H9 (cell line): ENCODE data around the gene MRPS16. TPM values are rescaled to one million over a fixed set of nuclear protein-coding genes. Genes with fewer than 3 reads are reported as not detected.

Source experiments
- DNase-seq: peaks from one replicate; pipeline ENCODE4 v3.0.0-alpha.2; 2017
- H2AFZ ChIP-seq: one replicate; pipeline ENCODE4 v1.6.1; 2013; ENCODE audit warnings: mild to moderate bottlenecking, low read length, control low read depth, moderate library complexity
- H2AK5ac ChIP-seq: 2 replicates; pipeline ENCODE4 v1.6.1; 2013; ENCODE audit warnings: low read length, control low read depth, mixed read lengths; ENCODE audit not compliant: insufficient read length
- H2BK120ac ChIP-seq: one replicate; pipeline ENCODE4 v1.6.1; 2013; ENCODE audit warnings: low read depth, mild to moderate bottlenecking, low read length, control low read depth, inconsistent platforms; ENCODE audit not compliant: poor library complexity, severe bottlenecking
- H2BK12ac ChIP-seq: 2 replicates; pipeline ENCODE4 v1.6.1; 2013; ENCODE audit warnings: low read length, control low read depth, mixed read lengths, low read depth; ENCODE audit not compliant: insufficient read length
- H2BK15ac ChIP-seq: 2 replicates; pipeline ENCODE4 v1.6.1; 2013; ENCODE audit warnings: low read depth, low read length, control low read depth
- H2BK20ac ChIP-seq: one replicate; pipeline ENCODE4 v1.6.1; 2013; ENCODE audit warnings: low read depth, mild to moderate bottlenecking, low read length, control low read depth, inconsistent platforms; ENCODE audit not compliant: poor library complexity, severe bottlenecking
- H2BK5ac ChIP-seq: 2 replicates; pipeline ENCODE4 v1.6.1; 2013; ENCODE audit warnings: low read length, control low read depth, mixed read lengths; ENCODE audit not compliant: insufficient read length
- H3K14ac ChIP-seq: 2 replicates; pipeline ENCODE4 v1.6.1; 2013; ENCODE audit warnings: low read length, control low read depth; ENCODE audit not compliant: insufficient read depth
- H3K18ac ChIP-seq: 2 replicates; pipeline ENCODE4 v1.6.1; 2013; ENCODE audit warnings: low read depth, mild to moderate bottlenecking, mixed read lengths, low read length, control low read depth; ENCODE audit not compliant: insufficient read length
- H3K23ac ChIP-seq: 2 replicates; pipeline ENCODE4 v1.6.1; 2013; ENCODE audit warnings: low read length, control low read depth, mixed read lengths, low read depth; ENCODE audit not compliant: insufficient read length
- H3K23me2 ChIP-seq: 2 replicates; pipeline ENCODE4 v1.6.1; 2013; ENCODE audit warnings: low read depth, mild to moderate bottlenecking, mixed read lengths, low read length, control low read depth; ENCODE audit not compliant: insufficient read length, poor library complexity, severe bottlenecking
- H3K27ac ChIP-seq: 2 replicates; pipeline ENCODE4 v1.5.1; 2013; ENCODE audit warnings: low read length, control low read depth, mixed read lengths, low read depth; ENCODE audit not compliant: insufficient read length
- H3K27me3 ChIP-seq: 2 replicates; pipeline ENCODE4 v1.6.1; 2013; ENCODE audit warnings: low read length, control low read depth, inconsistent platforms; ENCODE audit not compliant: insufficient read depth
- H3K4ac ChIP-seq: 2 replicates; pipeline ENCODE4 v1.6.1; 2013; ENCODE audit warnings: low read depth, mild to moderate bottlenecking, control low read depth, inconsistent platforms, low read length, moderate library complexity
- H3K4me1 ChIP-seq: 2 replicates; pipeline ENCODE4 v1.6.1; 2013; ENCODE audit warnings: low read length, control low read depth, inconsistent platforms; ENCODE audit not compliant: insufficient read depth
- H3K4me2 ChIP-seq: 2 replicates; pipeline ENCODE4 v1.6.1; 2013; ENCODE audit warnings: low read length, control low read depth, mixed read lengths; ENCODE audit not compliant: insufficient read length, insufficient read depth
- H3K56ac ChIP-seq: 2 replicates; pipeline ENCODE4 v1.6.1; 2013; ENCODE audit warnings: low read depth, mild to moderate bottlenecking, mixed read lengths, low read length, control low read depth; ENCODE audit not compliant: insufficient read length
- H3K79me1 ChIP-seq: 2 replicates; pipeline ENCODE4 v1.6.1; 2013; ENCODE audit warnings: low read depth, mild to moderate bottlenecking, moderate library complexity, low read length, control low read depth, inconsistent platforms; ENCODE audit not compliant: insufficient read depth, poor library complexity, severe bottlenecking
- H3K79me2 ChIP-seq: 2 replicates; pipeline ENCODE4 v1.6.1; 2013; ENCODE audit warnings: low read length, control low read depth, inconsistent platforms; ENCODE audit not compliant: insufficient read depth
- H3K9ac ChIP-seq: 2 replicates; pipeline ENCODE4 v1.6.1; 2013; ENCODE audit warnings: low read length, control low read depth, mixed read lengths; ENCODE audit not compliant: insufficient read length; ENCODE audit errors: extremely low read depth
- H3K9me3 ChIP-seq: one replicate; pipeline ENCODE4 v1.6.1; 2013; ENCODE audit warnings: low read depth, low read length, inconsistent platforms; ENCODE audit not compliant: control insufficient read depth
- H3T11ph ChIP-seq: one replicate; pipeline ENCODE4 v1.6.1; 2013; ENCODE audit warnings: mild to moderate bottlenecking, low read length, control low read depth, inconsistent platforms
- H4K20me1 ChIP-seq: one replicate; pipeline ENCODE4 v1.6.1; 2013; ENCODE audit not compliant: control insufficient read depth, insufficient read length, insufficient read depth
- H4K5ac ChIP-seq: 2 replicates; pipeline ENCODE4 v1.6.1; 2013; ENCODE audit warnings: low read depth, mild to moderate bottlenecking, mixed read lengths, low read length, control low read depth; ENCODE audit not compliant: insufficient read length
- H4K8ac ChIP-seq: replicated peaks from 2 replicates; pipeline ENCODE4 v1.6.1; 2013; ENCODE audit warnings: low read length, control low read depth, mixed read lengths, low read depth; ENCODE audit not compliant: insufficient read length
- H4K91ac ChIP-seq: 2 replicates; pipeline ENCODE4 v1.6.1; 2013; ENCODE audit warnings: low read depth, mild to moderate bottlenecking, moderate library complexity, mixed read lengths, low read length, control low read depth; ENCODE audit not compliant: insufficient read length
- H3K27ac Mint-ChIP-seq, 3 experiments: 2 replicates in 2 of 3; 3 replicates in 1 of 3; pipeline ENCODE4 v1.8.0; 2020 to 2021; ENCODE audit warnings: mixed read lengths in 3 of 3, mild to moderate bottlenecking in 1 of 3, moderate library complexity in 1 of 3
- H3K27me3 Mint-ChIP-seq: 2 replicates; pipeline ENCODE4 v1.8.0; 2021; ENCODE audit warnings: low read depth, mild to moderate bottlenecking, moderate library complexity, mixed read lengths
- H3K36me3 Mint-ChIP-seq, 3 experiments: 2 replicates in 2 of 3; 3 replicates in 1 of 3; pipeline ENCODE4 v1.8.0; 2020 to 2021; ENCODE audit warnings: low read depth in 3 of 3, mixed read lengths in 3 of 3; ENCODE audit not compliant: insufficient read depth in 1 of 3
- H3K4me1 Mint-ChIP-seq, 2 experiments: 2 replicates each; pipeline ENCODE4 v1.8.0; 2020; ENCODE audit warnings: mixed read lengths in 2 of 2
- H3K4me3 Mint-ChIP-seq, 2 experiments: 2 replicates in 1 of 2; 3 replicates in 1 of 2; pipeline ENCODE4 v1.8.0; 2020 to 2021; ENCODE audit warnings: mild to moderate bottlenecking in 2 of 2, mixed read lengths in 2 of 2, moderate library complexity in 1 of 2
- H3K9me3 Mint-ChIP-seq, 2 experiments: 2 replicates in 1 of 2; 3 replicates in 1 of 2; pipeline ENCODE4 v1.8.0; 2020; ENCODE audit warnings: mild to moderate bottlenecking in 2 of 2, mixed read lengths in 2 of 2, moderate library complexity in 1 of 2
- WGBS: extraction: QIAGEN DNeasy Blood & Tissue Kit; methylation state at CpG from one replicate; pipeline ENCODE4 v1.1.7; 2013; ENCODE audit warnings: missing lambda C conversion rate, low lambda C conversion rate, mixed read lengths; ENCODE audit not compliant: insufficient read length; ENCODE audit errors: extremely low coverage; 5-methylcytosine and 5-hydroxymethylcytosine counted together
- total RNA-seq: library from RNA; stranded (reverse); gene quantifications from 2 replicates; pipeline ENCODE4 v1.2.1, GENCODE V29; 2021
- TF ChIP-seq, protein P1 (sequence below): fragments of 200-600 bp; sonication (generic); conservative IDR thresholded peaks from 3 replicates; pipeline ENCODE4 v1.8.0; 2021; ENCODE audit warnings: antibody characterized with exemption, mild to moderate bottlenecking

MRPS16 gene
- total RNA-seq, 1 experiment from 2014 or later, result 122 TPM

DNA sequence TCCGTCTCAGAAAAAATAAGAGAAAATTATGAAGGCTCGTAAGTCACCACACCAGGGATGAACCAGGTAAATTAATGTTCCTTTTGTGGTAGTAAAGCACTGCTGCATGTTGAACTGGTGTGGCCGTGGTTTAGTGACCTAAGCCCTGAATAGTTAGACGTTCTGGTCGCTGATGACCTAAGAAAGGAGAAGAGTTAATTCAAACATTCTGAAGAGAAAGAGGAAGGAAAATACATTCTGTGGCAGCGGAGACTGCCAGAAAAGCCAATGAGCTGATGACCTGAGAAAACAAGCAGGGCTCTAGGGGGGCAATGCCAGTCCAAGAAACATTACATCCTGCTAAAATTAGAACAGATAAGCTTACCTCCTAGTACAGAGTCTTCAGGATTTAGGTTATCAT, 22.9 kb downstream of the MRPS16 start:
- Histone ChIP-seq H2AFZ (no peak overlapping the region), H4K91ac (no peak overlapping the region), H3K23ac (no peak overlapping the region), H2BK15ac (no peak overlapping the region), H3K9ac (no peak overlapping the region), H2BK20ac (no peak overlapping the region), H3K14ac (no peak overlapping the region), H3K4me1 (no peaks in the 10 kb centered on the region), H3K4ac (no peak overlapping the region), H2BK120ac (no peak overlapping the region), H3T11ph (no peak overlapping the region), H3K79me2 (no peaks in the 10 kb centered on the region), H3K18ac (no peak overlapping the region), H3K56ac (no peak overlapping the region), H4K5ac (no peak overlapping the region), H3K23me2 (no peaks in the 10 kb centered on the region), H3K9me3 (no peaks in the 10 kb centered on the region), H2BK12ac (no peak overlapping the region), H3K79me1 (no peaks in the 10 kb centered on the region), H2AK5ac (no peak overlapping the region), H3K27me3 (no peaks in the 10 kb centered on the region), H3K27ac (no peak overlapping the region), H3K4me2 (no peak overlapping the region), H4K20me1 (no peaks in the 10 kb centered on the region), H4K8ac (no peak overlapping the region), H2BK5ac (no peak overlapping the region)
- WGBS, result no CpG with 5 or more reads among the region's 6 CpGs
- no peak for DNase-seq
- H3K4me1 Mint-ChIP-seq, result no peaks in the 10 kb centered on the region
- TF ChIP-seq, protein P1, sequence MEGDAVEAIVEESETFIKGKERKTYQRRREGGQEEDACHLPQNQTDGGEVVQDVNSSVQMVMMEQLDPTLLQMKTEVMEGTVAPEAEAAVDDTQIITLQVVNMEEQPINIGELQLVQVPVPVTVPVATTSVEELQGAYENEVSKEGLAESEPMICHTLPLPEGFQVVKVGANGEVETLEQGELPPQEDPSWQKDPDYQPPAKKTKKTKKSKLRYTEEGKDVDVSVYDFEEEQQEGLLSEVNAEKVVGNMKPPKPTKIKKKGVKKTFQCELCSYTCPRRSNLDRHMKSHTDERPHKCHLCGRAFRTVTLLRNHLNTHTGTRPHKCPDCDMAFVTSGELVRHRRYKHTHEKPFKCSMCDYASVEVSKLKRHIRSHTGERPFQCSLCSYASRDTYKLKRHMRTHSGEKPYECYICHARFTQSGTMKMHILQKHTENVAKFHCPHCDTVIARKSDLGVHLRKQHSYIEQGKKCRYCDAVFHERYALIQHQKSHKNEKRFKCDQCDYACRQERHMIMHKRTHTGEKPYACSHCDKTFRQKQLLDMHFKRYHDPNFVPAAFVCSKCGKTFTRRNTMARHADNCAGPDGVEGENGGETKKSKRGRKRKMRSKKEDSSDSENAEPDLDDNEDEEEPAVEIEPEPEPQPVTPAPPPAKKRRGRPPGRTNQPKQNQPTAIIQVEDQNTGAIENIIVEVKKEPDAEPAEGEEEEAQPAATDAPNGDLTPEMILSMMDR, result no peak
- no peaks in the 10 kb centered on the region for H3K9me3 Mint-ChIP-seq
- H3K36me3 Mint-ChIP-seq, result peaks cover 3 to 9% (median 6%) of the 10 kb centered on the region in 3 experiments; a peak in 6 of 7 replicates
- no peaks in the 10 kb centered on the region for H3K27me3 Mint-ChIP-seq
- H3K4me3 Mint-ChIP-seq, result no peak overlapping the region
- peak overlapping the region in 1 of 3 experiments; percentile 34; a peak in 2 of 7 replicates for H3K27ac Mint-ChIP-seq
